Sigmoid colon (tissue), 7 donors: ENCODE results near the gene CCDC83. TPM values are rescaled to one million over a fixed set of nuclear protein-coding genes. Genes with fewer than 3 reads are reported as not detected.
"Not testable (repeated sequence)": the region's sequence is repeated elsewhere in the genome, so short reads cannot be mapped to it uniquely, and the experiment has no call there.

Experiments used
- DNase-seq: peaks from one replicate; pipeline ENCODE4 v3.0.0-alpha.2; 2019
- H3K27ac ChIP-seq, 4 donors: fragments of 200-600 bp; sonication (generic); one replicate each; pipeline ENCODE4 v1.5.1; 2016 to 2019; ENCODE audit warnings: mild to moderate bottlenecking in 1 of 4
- H3K27me3 ChIP-seq, 3 donors: fragments of 200-600 bp; sonication (generic); one replicate each; pipeline ENCODE4 v1.5.1; 2019; ENCODE audit warnings: mild to moderate bottlenecking in 1 of 3
- H3K36me3 ChIP-seq, 4 donors: fragments of 200-600 bp; sonication (generic); one replicate each; pipeline ENCODE4 v1.5.1; 2016 to 2019
- H3K4me1 ChIP-seq, 4 donors: fragments of 200-600 bp; sonication (generic); one replicate each; pipeline ENCODE4 v1.5.1; 2017 to 2019
- H3K4me3 ChIP-seq, 4 donors: fragments of 200-600 bp; sonication (generic); one replicate each; pipeline ENCODE4 v1.5.1; 2017 to 2019; ENCODE audit warnings: mild to moderate bottlenecking in 2 of 4, moderate library complexity in 1 of 4
- H3K9me3 ChIP-seq, 4 donors: fragments of 200-600 bp in 3 of 4; sonication (generic) in 3 of 4; one replicate each; pipeline versions ENCODE4 v1.5.1 to v1.6.1; 2013 to 2019
- CTCF ChIP-seq, 4 experiments: fragments of 450-650 bp in 3 of 4; fragments of 200-600 bp in 1 of 4; IDR thresholded peaks; one replicate each; pipeline ENCODE4 v1.5.1; 2016 to 2019; ENCODE audit warnings: antibody characterized with exemption in 4 of 4, mild to moderate bottlenecking in 3 of 4, moderate library complexity in 2 of 4
- EP300 ChIP-seq, 4 donors: sonication (generic); formaldehyde crosslinking; IDR thresholded peaks; one replicate each; pipeline ENCODE4 v1.6.1; 2017; ENCODE audit warnings: antibody characterized with exemption in 4 of 4
- POLR2A ChIP-seq, 2 donors: fragments of 450-650 bp; IDR thresholded peaks; one replicate each; pipeline ENCODE4 v1.6.1; 2016; ENCODE audit warnings: antibody characterized with exemption in 2 of 2, mild to moderate bottlenecking in 2 of 2, moderate library complexity in 2 of 2
- POLR2AphosphoS5 ChIP-seq, 4 donors: sonication (generic); formaldehyde crosslinking; IDR thresholded peaks; one replicate each; pipeline ENCODE4 v1.6.1; 2017; ENCODE audit warnings: antibody characterized with exemption in 4 of 4
- WGBS, 2 donors: extraction: QIAGEN DNeasy Blood & Tissue Kit; methylation state at CpG; one replicate each; pipeline ENCODE4 v1.1.7; 2013; 5-methylcytosine and 5-hydroxymethylcytosine counted together
- intact Hi-C: fragments of 100-400 bp; cut with DNase I; formaldehyde crosslinking; loops from one replicate; pipeline ENCODE4 v1.15.1; 2023
- polyA plus RNA-seq, 3 donors: library from polyadenylated mRNA; stranded (reverse); fragments of 200-250 nt; gene quantifications; one replicate each; pipeline ENCODE4 v1.2.3, GENCODE V29; 2013
- total RNA-seq, 4 donors: library from RNA; depleted of rRNA; stranded (reverse); fragments of >200 nt; gene quantifications; one replicate each; pipeline ENCODE4 v1.1.0, GENCODE V29; 2016
- donor health status: healthy with polysubstance abuse.
- donor health status: Bipolar disorder and iron deficiency.
- donor health status: healthy.

The CCDC83 gene
- total and polyA plus RNA-seq, 7 donors: not detected

- Histone ChIP-seq H3K27ac (peak overlapping the region; percentile 81 to 87 (median 84)), H3K36me3 (no peaks in the 10 kb centered on the region), H3K9me3 (no peaks in the 10 kb centered on the region), H3K27me3 (no peaks in the 10 kb centered on the region), H3K4me3 (peak overlapping the region; percentile 35 to 69 (median 58)), H3K4me1 (peaks cover 0 to 14% (median 7%) of the 10 kb centered on the region in 4 donors)
- intact Hi-C loops: loop anchor here (1.0 to 10.0 kb wide), 7 partner anchors 90 to 963 kb away; partner anchors contain the start of genes CCDC89, HIKESHI and PICALM
- peak; percentile 95 for DNase-seq
- WGBS, 2 donors: 1 to 3% methylated on average over 62 of the region's 62 CpGs
- TF ChIP-seq POLR2AphosphoS5 (IDR thresholded peaks at IDR 0.05) (peak; percentile 35 to 65 (median 62)), EP300 (IDR thresholded peaks at IDR 0.05) (no peak), CTCF (IDR thresholded peaks at IDR 0.05) (peak; percentile 68 to 99 (median 82))
These were observed 434 bp upstream of the CCDC83 start for GRCh38 chr11:85854557-85855340.

GRCh38 chr11:85857098-85857497, 1.9 kb downstream of the CCDC83 start:
- DNase-seq: no peak
- Histone ChIP-seq H3K27ac (no peak overlapping the region), H3K9me3 (no peaks in the 10 kb centered on the region), H3K4me3 (no peak overlapping the region), H3K36me3 (no peaks in the 10 kb centered on the region), H3K4me1 (peaks cover 0 to 14% (median 7%) of the 10 kb centered on the region in 4 donors), H3K27me3 (no peaks in the 10 kb centered on the region)
- WGBS, 2 donors: 88 to 96% methylated on average over 10 of the region's 10 CpGs
- TF ChIP-seq POLR2AphosphoS5 (IDR thresholded peaks at IDR 0.05) (no peak), POLR2A (IDR thresholded peaks at IDR 0.05) (no peak), CTCF (IDR thresholded peaks at IDR 0.05) (no peak), EP300 (IDR thresholded peaks at IDR 0.05) (no peak)
- intact Hi-C loops: loop anchor here (10.0 kb wide), 4 partner anchors 88 to 262 kb away; partner anchors contain the start of genes CCDC89 and PICALM

GRCh38 chr11:85859541-85859940, 4.4 kb downstream of the CCDC83 start:
- not testable (repeated sequence) for DNase-seq, H3K27ac ChIP-seq, H3K4me3 ChIP-seq, H3K27me3 ChIP-seq, H3K4me1 ChIP-seq, H3K9me3 ChIP-seq, H3K36me3 ChIP-seq
- intact Hi-C loops: loop anchor here (10.0 kb wide), 4 partner anchors 85 to 265 kb away; partner anchors contain the start of genes CCDC89 and PICALM

- H3K27ac ChIP-seq: no peak overlapping the region
- H3K27me3 ChIP-seq: no peaks in the 10 kb centered on the region
- 37 to 38% methylated on average over 1 of the region's 1 CpG for WGBS, 2 donors
- no peak for DNase-seq
- no peak overlapping the region for H3K4me3 ChIP-seq
- TF ChIP-seq EP300 (IDR thresholded peaks at IDR 0.05): no peak
- no peak for TF ChIP-seq POLR2AphosphoS5 (IDR thresholded peaks at IDR 0.05)
- TF ChIP-seq POLR2A (IDR thresholded peaks at IDR 0.05): no peak
- no peak for TF ChIP-seq CTCF (IDR thresholded peaks at IDR 0.05)
- H3K9me3 ChIP-seq: no peaks in the 10 kb centered on the region
- intact Hi-C loops: no loop called here
- H3K36me3 ChIP-seq: no peaks in the 10 kb centered on the region
- no peaks in the 10 kb centered on the region for H3K4me1 ChIP-seq
These were observed 8.7 kb downstream of the CCDC83 start for GRCh38 chr11:85863855-85864254.

GRCh38 chr11:85866137-85866827, 11.1 kb downstream of the CCDC83 start:
- Histone ChIP-seq H3K4me3 (no peak overlapping the region), H3K36me3 (no peaks in the 10 kb centered on the region), H3K27me3 (no peaks in the 10 kb centered on the region), H3K9me3 (no peaks in the 10 kb centered on the region), H3K27ac (no peak overlapping the region), H3K4me1 (no peaks in the 10 kb centered on the region)
- DNase-seq: no peak
- intact Hi-C loops: no loop called here
- TF ChIP-seq EP300 (IDR thresholded peaks at IDR 0.05) (no peak), CTCF (IDR thresholded peaks at IDR 0.05) (no peak), POLR2A (IDR thresholded peaks at IDR 0.05) (no peak), POLR2AphosphoS5 (IDR thresholded peaks at IDR 0.05) (no peak)
- WGBS, 2 donors: 72 to 96% methylated on average over 1 of the region's 1 CpG
